M059J (cell line): ENCODE measurements around the gene GMCL2. TPM values are rescaled to one million over a fixed set of nuclear protein-coding genes. Genes with fewer than 3 reads are reported as not detected.

ENCODE experiments used
- DNase-seq: peaks from one replicate; pipeline ENCODE4 v3.0.0-alpha.2; 2012; ENCODE audit warnings: low read depth
- total RNA-seq: library from RNA; depleted of rRNA; stranded (reverse); fragments of >200 nt; shearing (Covaris generic); gene quantifications from 2 replicates; pipeline ENCODE4 v1.2.3, GENCODE V29; 2014

Gene GMCL2
- total RNA-seq, 1 experiment from 2014 or later = not detected

DNA sequence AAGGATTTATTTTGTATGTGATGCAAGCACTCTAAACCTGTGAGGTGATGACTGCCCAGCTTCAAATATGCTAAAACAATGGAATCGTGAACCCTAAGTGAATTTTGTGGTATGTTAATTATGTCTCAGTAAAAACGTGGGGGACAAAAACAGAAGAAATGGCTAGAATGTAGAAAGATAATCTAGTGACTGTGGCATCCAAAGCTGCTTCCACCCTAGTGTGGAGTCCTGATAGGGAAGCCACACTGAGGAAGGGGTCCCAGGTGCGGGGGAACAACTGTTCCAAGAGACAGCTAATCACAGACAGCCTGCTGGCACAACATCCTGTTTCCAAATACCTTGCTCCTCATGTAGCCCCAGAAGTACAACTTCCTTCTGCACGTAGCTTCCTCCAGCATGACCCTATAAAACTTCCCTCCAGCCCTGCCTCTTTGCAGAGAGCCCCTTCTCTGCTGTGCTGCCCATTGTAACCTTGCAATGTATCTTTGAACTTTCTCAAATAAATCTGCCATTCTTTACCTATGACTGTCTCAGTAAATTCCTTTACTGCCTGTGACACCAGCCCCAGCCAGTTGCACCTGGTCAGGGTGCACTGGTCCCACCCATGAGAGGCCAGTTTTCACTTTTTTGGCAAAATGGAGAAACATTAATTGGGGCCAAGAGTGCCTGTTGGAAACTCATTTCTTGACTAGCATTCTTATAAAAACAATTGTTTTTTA is 4.9 kb downstream of the GMCL2 start:
- no peak for DNase-seq

DNA sequence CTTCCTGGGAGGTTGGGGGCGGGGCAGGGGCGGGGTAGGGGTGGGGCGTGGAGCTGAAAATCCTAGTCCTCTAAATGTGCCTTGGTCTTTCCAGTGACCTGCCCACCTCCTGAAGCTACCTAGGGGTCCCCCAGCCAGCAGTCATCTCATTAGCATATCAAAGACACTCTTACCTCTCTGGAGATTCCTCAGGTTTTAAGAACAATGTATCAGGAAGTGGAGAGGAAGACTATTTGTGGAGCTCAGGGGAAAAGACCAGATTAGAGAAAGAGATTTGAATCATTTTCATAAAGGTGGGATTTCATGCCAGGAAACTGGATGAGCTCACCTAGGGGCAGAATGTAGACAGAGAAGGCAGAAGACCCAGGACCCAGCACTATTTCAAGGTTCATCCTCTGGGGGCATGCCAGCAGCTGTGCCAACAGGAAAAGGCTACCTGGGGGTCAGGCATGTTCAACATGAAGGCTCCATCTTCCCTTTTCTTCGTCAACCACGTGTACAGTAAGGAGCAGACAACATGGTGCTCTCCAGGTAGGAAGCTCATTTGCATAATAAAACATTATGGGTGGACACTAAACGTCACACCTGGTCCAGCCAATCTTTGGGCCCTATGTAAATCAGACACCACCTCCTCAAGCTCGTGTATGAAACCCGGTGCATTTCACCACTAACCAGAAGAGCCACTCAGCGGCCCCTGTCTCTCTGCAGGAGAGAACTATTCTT is 6.9 kb downstream of the GMCL2 start:
- DNase-seq = no peak

DNA sequence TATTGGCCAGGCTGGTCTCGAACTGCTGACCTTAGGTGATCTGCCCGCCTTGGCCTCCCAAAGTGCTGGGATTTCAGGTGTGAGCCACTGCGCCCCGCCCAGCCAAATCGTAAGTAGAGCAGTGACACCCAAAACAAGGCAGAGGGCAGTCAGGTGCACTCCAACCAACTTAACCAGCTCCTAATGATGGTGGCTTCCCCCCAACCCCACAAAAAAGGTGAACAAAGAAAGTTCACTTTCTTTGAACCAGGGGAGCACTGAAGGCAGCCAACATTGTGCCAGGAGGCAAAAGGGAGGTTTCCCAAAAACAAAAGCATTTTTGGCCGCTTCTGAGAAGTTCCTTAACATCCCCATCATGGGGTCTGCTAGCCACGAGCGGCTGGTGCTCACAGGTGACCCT is 9.6 kb downstream of the GMCL2 start:
- DNase-seq = no peak

DNA sequence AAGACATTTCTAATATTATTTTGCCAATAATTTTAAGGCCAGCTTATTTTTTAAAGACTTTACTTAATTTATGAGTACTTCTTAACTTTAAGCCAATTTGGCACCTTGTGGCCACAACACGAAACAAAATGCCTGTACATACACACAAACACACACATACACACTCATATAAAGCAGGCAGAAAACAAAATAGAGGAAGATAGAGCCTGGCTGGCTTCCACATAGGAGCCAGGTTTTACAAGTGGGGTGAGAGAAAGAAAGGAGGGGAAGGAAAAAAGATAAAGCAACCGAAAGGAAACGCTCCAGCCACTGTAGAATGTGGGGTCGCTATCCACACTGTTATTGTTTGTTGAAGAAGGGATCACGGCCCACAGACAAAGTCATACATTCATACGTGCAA is 10.4 kb downstream of the GMCL2 start:
- no peak for DNase-seq

DNA sequence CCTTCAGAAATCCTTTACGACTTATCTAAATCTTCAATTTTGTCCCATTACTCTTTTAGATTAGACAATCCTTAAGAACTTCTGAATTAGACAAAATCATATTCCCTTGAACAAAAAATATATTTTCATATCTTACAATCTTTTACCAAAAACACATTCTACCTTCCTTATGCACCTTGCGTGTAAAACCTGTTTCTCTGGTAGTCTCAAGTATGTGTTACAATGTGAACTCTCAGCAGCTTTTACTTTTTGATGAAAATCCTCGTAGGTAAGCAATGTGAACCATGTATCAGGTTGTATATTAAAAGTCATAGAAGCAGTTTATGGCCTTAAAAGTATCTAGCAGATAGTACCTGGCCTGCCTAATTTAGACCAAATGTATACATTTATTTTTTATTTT is 12.7 kb downstream of the GMCL2 start:
- no peak for DNase-seq

DNA sequence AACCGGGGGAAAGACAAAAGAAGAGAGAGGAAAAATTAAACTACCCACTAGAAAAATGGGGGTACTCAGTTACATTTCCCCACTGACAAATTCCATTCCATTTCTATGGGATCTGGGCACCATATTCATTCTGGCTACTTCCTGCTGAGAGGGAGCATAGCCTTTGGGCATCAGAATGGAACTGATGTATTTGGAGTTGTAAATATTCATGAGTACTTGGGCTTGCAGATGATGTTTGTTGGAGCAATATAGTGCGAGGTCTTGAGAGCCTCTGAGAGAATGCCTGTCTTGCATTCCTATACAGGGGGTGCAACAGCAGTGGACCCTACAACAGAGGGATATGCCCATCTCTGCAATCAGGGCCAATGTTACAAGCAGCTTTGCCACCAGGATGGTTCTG is 16.7 kb downstream of the GMCL2 start:
- DNase-seq = no peak

DNA sequence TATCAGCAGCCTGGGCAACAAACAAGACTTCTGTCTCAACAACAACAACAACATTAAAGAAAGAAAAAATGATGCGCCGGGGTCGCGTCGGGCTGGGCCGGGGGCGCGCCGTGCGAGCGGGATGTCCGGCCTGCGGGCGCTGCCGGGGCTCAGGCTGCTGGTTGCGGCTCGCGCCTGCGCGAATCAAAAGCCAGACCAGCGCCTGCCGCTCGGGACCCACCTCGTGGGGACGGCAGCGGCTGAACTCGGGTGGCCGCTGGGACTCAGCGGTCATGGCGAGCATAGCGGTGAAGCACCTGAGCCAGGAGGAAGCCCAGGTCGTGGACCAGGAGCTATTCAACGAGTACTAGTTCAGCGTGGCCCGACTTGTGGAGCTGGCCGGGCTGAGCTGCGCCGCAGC is 21.6 kb downstream of the GMCL2 start:
- no peak for DNase-seq

DNA sequence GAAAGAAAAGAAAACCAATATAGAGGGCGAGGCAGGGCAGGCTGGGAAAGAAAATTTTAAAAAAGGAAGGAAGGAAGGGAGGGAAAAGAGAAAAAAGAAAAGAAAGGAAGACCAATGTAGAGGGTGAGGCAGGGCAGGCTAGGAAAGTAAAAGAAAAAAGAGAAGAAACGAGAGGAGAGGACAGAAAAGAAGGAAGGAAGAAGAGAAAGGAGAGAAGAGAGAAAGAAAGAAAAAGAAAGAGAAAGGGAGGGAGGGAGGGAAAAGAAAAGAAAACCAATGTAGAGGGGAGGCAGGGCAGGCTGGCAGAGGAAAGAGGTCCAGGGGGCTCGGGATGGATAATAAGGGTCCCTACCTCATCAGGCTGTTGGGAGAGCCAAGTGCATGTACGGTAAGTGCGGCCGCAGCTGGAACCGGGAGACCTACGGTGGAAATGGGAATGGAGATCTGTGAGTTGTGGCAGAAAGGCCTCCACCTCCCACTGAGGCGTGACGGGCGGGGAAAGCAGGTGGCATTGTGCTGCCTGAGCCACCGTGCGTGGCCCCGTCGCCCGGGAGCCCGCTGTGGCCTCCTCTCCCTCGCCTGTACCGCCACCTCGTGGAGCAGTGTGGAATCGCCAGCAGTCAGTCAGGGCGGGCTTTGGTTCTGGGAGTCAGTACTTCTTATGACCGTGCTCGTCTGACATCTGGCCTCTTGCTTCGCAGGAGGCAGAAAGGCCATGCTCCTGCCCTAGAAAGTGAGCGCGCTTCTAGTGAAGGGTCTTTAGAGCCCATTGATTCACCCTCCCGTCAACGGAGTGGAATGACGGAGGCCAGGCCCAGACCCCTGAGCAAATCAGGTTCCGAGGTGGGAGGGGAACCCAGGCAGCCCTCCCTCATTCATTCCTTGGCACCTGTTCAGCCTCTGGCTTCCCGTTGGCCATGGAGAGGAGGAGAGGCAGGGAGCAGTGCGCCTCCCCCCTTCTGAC is 23.1 kb downstream of the GMCL2 start:
- DNase-seq = peak; percentile 68

DNA sequence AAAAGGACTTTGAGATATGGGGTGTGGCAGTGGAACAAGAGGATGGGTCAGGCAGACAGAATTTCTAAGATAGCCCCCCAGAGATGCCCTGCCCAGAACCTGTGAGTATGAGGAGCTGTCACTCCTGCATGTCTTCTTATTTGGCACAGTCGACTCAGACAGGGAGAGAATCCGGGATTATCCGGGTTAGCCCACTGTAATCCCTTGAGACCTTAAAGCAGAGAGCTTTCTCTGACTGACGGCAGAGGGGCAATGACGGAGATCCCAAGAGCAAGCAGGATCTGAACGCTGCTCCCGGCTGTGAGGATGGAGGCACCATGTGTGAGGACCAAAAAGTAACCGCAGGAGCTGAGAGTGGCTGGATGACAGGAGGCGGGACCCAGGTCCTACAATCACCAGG is 24.7 kb downstream of the GMCL2 start:
- DNase-seq = no peak

DNA sequence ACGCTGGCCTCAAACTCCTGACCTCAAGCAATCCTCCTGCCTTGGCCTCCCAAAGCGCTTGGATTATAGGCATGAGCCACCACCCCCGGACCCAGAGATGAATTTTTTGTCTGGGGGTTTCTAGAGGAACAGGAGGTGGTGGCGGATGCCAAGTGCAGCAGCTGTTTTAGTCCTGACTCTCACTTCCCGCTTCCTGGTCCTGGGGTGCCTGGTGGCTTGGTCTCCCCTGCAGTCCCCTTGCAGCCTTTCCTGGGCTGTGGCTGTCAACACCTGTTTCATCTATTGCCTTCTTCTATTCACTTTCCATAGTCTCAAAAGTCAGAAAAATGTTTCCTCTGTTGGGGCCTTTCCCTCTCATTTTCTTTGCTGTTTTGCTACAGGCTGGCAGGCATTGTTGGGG is 27.0 kb downstream of the GMCL2 start:
- DNase-seq = no peak

DNA sequence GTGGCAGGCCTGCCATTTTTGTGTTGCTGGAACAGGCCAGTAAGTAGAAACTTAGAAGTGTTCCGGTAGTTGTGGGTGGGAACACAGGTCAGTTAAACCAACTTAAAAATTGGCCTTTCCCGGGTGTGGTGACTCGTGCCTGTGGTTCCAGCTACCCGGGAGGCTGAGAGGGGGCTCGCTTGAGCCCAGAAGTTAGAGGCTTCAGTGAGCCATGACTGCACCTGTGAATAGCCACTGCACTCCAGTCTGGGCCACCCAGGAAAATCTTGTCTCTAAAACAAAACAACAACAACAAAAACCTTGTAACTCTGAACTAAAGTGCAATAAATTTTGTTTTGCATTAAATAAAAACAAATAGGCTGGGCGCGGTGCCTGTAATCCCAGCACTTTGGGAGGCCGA is 32.1 kb downstream of the GMCL2 start:
- DNase-seq = no peak

DNA sequence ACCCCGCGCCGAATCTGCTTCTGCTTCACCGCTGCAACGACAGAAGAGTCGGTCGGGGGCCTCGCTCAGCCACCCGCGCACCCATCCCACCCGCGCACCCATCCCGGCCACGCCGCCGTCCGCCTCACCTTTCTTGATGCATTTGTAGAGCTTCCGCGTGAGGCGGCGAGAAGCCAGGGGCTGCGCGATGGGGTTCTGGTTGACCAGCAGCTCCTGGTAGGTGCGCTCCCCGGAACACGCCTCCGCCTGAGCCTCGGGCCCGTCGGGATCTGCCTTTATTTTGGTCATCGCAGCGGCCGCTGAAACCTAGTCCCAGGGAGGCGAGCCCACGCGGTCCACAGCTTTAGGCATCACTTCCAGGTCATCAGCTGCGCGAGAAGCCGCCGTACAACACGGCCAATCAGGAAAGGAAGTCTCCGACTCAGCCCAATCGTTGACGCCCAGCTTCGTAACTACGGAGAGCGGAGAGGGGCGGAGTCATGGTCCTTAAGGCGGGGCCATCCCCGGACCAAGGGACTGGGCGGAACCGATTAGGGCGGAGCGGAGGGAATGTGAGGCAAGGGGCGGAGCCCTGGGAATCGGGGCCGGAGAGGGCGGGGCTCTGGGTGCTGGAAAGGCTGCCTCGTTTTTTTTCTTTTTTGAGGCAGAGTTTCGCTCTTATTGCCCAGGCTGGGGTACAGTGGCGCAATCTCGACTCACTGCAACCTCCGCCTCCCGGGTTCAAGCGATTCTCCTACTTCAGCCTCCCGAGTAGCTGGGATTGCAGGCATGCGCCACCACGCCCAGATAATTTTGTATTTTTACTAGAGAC is 33.4 kb downstream of the GMCL2 start, which contains the start of gene NHP2:
TSS of gene NHP2 (minus strand) at position 356 of the 811 bp plus-strand sequence. CDS start at position 288, 68 bp downstream.
- DNase-seq = peak; percentile 97

DNA sequence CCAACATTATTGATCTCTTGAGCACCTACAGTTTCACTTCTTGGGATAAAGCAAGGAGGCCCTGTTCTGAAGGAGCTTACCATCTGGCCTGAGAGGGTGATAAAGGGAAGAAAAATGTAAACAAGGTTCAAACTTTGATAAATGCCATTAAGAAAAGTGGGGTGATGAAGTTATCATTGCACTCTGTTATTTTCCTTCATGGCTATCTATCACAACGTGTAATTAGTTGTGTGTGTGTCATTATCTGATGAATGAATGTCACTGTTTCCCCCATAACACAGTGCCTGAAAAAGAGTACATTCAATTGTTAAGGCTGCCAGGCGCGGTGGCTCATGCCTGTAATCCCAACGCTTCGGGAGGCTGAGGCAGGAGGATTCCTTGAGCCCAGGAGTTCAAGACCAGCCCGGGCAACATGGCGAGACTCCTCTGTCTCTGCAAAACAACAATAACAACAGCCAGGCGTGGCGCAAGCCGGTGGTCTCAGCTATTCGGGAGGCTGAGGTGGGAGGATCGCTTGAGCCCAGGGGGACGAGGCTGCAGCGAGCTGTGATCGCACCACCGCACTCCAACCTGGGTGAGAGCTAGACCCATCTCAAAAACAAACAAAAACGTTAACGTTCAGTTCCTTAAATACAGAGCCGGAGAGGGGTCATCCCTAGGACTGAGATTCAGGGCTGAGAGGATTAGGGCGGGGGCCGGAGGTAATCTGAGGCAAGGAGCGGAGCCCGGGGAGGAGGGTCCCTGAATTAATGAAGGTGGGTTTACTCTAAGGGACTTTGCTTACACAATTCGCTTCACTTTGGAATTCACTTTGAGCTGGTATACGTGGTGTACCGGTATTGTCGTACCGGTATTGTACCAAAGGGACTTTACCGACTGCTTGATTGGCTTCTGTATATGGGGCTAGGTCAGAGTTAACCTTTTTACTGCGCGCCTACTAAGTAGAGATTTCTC is 34.4 kb downstream of the GMCL2 start:
- no peak for DNase-seq

DNA sequence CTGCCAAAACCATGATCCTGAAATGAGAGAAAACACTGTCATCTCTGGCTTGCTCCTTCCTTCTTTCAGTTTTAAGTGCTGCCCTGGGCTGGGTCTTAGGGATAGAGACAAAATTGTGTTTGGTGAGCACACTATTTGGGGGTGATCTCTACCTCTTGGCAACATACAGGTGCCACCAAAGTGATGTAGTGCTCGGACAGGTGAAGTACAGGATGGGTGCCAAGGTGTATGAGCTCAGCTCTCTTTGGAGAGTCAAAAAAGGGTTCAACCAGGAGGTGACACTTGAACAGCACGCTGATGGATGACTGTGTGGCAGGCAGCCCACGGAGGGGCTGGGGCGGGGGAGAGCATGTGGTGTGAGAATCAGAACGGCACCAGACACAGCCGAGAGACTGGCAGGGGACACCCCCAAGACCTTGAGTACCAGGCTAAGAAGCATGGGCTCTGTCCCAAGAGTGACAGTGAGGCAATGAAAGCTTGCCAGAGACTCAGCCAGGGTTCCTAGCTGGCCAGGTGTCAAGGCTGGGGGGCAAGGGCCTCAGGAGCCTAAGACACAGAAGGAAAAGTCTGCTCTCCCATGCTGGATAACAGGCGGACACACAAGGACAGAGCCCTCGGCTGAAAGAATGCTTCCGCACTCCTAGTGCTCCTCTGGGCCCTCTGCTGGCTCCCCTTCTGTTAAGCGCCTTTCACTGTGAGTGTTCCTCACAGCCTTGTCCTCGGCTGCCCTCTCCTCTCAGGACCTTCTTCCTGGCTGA is 36.0 kb downstream of the GMCL2 start:
- no peak for DNase-seq

DNA sequence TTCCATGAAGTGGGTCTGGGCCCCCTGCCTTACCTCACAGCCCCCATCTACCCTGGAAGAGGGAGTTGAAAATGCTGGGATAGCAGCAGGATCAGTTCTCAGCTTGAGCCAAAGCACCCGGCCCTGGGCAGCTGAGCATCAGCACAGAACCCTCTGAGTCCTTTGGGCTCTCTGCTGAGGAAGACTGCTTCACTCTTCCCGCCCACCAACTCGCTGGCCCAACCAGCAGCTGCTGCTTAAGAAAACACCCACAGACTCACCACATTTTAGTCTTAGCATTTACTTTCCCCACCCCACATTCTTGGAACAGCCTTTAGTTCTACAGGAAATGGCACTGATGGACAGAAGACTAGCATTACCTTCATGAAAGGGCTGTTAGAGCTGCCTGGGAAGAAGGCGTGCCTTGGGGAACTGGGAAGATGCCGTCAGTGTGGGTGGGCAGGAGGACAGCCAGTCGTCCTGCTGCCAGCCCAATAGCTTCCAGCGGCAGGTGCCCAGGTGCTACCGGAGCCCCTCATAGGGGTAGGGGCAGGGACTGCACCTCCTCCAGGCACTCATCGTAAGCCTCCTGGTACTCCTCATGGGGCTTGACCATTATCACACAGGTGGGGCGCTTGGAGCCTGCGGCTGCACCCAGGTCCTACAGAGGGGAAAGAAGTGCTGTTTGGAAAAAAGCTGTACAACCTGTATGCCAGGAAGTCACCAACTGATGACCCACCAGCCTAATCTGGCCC is 37.8 kb downstream of the GMCL2 start:
- DNase-seq = no peak

DNA sequence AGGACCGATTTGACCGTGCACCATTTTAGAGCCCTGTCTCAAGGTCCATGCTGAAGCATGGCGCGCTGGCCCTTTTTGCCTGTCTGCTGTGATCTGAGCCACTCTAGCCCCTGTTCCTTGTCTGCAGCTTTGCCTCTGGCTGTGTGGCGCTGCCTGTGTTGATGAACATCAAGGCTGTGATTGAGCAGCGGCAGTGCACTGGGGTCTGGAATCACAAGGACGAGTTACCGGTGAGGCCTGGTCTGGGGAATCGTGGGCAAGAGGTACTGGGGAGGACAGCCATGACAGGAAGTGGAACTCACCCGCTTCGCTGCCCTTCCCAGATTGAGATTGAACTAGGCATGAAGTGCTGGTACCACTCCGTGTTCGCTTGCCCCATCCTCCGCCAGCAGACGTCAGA is 39.8 kb downstream of the GMCL2 start:
- no peak for DNase-seq

DNA sequence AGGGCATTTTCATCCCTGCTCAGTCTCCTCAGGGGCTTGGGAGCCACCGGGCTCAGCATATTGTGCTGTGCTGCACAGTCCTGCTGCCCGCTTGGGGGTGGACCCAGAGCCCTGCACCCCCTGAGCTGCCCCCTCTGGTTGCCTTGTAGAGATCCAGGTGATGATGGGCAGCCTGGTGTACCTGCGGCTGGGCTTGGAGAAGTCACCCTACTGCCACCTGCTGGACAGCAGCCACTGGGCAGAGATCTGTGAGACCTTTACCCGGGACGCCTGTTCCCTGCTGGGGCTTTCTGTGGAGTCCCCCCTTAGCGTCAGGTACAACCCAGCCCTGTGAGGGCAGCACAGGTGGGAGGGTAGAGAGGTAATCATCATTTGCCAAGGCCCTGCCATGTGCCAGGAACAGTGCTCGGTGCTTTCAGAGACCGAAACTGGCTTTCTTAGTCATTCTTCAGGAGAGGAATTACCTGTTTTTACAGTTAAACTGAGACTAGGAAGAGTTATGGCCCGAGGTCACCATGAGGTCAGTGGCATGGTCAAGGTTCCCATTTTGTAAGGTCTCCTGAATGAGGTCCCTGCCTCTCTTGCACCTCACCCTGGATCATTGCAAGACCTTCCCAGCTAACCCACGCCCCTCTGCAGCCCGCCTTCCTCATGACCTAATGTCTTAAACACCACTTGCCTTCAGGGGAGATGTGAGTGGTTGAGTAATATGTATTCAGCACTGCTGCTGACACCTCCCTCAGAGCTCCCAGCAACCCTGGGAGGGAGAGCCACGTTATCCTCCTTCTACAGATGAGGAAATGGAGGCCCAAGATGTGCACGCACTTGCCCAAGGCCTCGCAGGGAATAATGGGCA is 41.0 kb downstream of the GMCL2 start:
- peak; percentile 60 for DNase-seq

DNA sequence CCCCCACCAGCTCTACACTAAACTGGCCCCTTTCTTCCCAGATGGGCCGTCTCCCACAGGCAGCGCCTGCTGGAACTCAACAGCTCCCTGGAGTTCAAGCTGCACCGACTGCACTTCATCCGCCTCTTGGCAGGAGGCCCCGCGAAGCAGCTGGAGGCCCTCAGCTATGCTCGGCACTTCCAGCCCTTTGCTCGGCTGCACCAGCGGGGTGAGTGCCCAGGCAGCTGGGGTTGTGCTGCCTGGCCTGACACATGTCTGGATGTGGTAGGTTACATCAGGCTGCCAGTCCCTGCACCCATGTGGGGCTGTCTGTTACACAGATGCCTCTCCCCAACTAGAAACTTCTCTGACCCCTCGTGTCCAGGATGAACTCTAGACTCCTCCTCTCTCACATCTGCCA is 43.3 kb downstream of the GMCL2 start:
- no peak for DNase-seq
